Head of caudate nucleus (tissue), 42 donors: ENCODE measurements around the gene DUS1L.

Experiments
- DNase-seq, 42 donors: peaks; one replicate each; pipeline versions ENCODE4 v3.0.0 to v3.0.0-alpha.2; 2020 to 2021; ENCODE audit warnings: mixed read lengths in 7 of 42
- intact Hi-C: fragments of 100-400 bp; cut with DNase I; formaldehyde crosslinking; loops from one replicate; pipeline ENCODE4 v1.15.0; 2022

DUS1L gene

GRCh38 chr17:82081546-82081945 lies 15.9 kb upstream of the DUS1L start:
- DNase-seq: no peak
- intact Hi-C loops: no loop called here

GRCh38 chr17:82080789-82081464 lies 15.3 kb upstream of the DUS1L start:
- no peak for DNase-seq
- intact Hi-C loops: no loop called here

GRCh38 chr17:82080048-82080788 lies 14.6 kb upstream of the DUS1L start:
- intact Hi-C loops: no loop called here
- DNase-seq: no peak

GRCh38 chr17:82079001-82079677 lies 13.5 kb upstream of the DUS1L start:
- intact Hi-C loops: no loop called here
- DNase-seq: no peak

- DNase-seq: no peak
- intact Hi-C loops: no loop called here
These were observed 12.8 kb upstream of the DUS1L start for GRCh38 chr17:82078433-82078832.

GRCh38 chr17:82077617-82078358 lies 12.2 kb upstream of the DUS1L start:
- intact Hi-C loops: no loop called here
- no peak for DNase-seq

- DNase-seq: no peak
- intact Hi-C loops: no loop called here
These were observed 11.4 kb upstream of the DUS1L start for GRCh38 chr17:82076785-82077591.

GRCh38 chr17:82076018-82076784 lies 10.6 kb upstream of the DUS1L start:
- intact Hi-C loops: no loop called here
- DNase-seq: no peak

- DNase-seq: no peak
- intact Hi-C loops: no loop called here
These were observed 7.8 kb upstream of the DUS1L start for GRCh38 chr17:82073446-82073845.

- intact Hi-C loops: no loop called here
- DNase-seq: no peak
These were observed 7.2 kb upstream of the DUS1L start for GRCh38 chr17:82072827-82073226.

GRCh38 chr17:82070611-82071010 lies 5.0 kb upstream of the DUS1L start:
- intact Hi-C loops: no loop called here

GRCh38 chr17:82065193-82065637 lies 389 bp downstream of the DUS1L start:
- intact Hi-C loops: no loop called here
- DNase-seq: no peak

More at GRCh38 chr17:82070611-82071010, 5.0 kb upstream of the DUS1L start:
- no peak for DNase-seq

GRCh38 chr17:82064433-82065192 lies 991 bp downstream of the DUS1L start:
- no peak for DNase-seq
- intact Hi-C loops: no loop called here

GRCh38 chr17:82063424-82064415 lies 1.9 kb downstream of the DUS1L start:
- intact Hi-C loops: no loop called here

GRCh38 chr17:82062984-82063368 lies 2.6 kb downstream of the DUS1L start:
- DNase-seq: no peak
- intact Hi-C loops: no loop called here

More at GRCh38 chr17:82063424-82064415, 1.9 kb downstream of the DUS1L start:
- DNase-seq: no peak
